A549 (cell line): Measurements from ENCODE around the gene SMIM36.

Source experiments
- CTCF ChIP-seq: fragments of >200 bp; sonication (Bioruptor Twin); formaldehyde crosslinking; IDR thresholded peaks from 3 replicates; pipeline ENCODE4 v1.5.1; 2016
- KDM1A ChIP-seq: fragments of 200-600 bp; sonication (generic); IDR thresholded peaks from 2 replicates; pipeline ENCODE4 v1.6.1; 2016; ENCODE audit warnings: low read depth, mild to moderate bottlenecking
- MYC ChIP-seq: IDR thresholded peaks from 2 replicates; pipeline ENCODE4 v1.6.1; 2012; ENCODE audit warnings: mild to moderate bottlenecking, inconsistent platforms, low read length, improper control_type of control experiment, borderline replicate concordance
- POLR2A ChIP-seq: IDR thresholded peaks from 2 replicates; pipeline ENCODE4 v1.6.1; 2012; ENCODE audit warnings: mild to moderate bottlenecking, low read length

DNA sequence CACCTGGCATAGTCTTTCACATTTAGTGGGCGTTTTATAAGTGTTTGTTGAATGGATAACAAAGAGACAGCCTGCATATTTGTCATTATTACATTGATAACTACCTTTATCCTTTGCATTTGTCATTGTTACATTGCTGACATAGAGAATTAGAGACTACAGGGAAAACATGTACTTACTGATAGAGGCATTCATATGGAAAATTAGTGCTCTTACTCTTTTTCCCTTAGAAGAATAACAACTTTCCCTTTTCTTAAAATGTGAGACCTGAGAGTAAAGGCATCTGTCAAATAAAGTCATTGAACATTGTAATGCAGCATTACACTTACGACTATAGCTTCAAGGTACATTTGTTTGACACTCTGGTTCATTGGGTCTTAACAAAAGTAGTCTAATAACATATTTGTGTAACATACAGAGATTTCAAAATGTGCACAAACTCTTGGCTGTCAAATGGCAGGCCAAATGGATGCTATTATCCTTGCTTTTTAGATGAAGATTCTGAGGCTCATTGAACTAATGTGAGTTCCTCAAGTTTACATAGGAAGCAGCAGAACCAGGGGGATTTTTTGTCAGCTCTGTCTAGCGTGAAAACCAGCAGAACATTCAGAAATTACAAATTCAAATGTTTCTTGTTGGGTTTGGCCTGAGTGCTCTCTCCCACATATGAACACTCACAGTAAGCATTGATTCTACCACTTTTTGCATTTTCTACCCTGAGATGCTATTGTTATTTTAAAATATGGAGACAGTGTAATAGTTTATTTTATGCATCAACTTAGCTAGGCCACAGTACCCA is 28.5 kb downstream of the SMIM36 start:
- no peak for TF ChIP-seq KDM1A
- no peak for TF ChIP-seq MYC
- no peak for TF ChIP-seq POLR2A
- no peak for TF ChIP-seq CTCF
